CD4-positive, alpha-beta memory T cell (primary cell): ENCODE measurements around the gene SORL1. TPM values are rescaled to one million over a fixed set of nuclear protein-coding genes. Genes with fewer than 3 reads are reported as not detected.

Experiments
- CTCF ChIA-PET: fragments of 350-600 bp; sonication (Branson Sonifier 250); formaldehyde crosslinking; loops from one replicate; lab custom pipeline; 2021; ENCODE audit warnings: inconsistent platforms; ENCODE audit not compliant: partially characterized antibody; lab: Charles Lee
- POLR2A ChIA-PET: fragments of 350-600 bp; sonication (Branson Sonifier 250); formaldehyde crosslinking; loops from one replicate; lab custom pipeline; 2021; ENCODE audit not compliant: partially characterized antibody; lab: Charles Lee
- DNase-seq, 5 donors: peaks; one replicate each; pipeline versions ENCODE4 v3.0.0 to v3.0.0-alpha.2; 2020 to 2022; ENCODE audit warnings: mixed read lengths in 1 of 5
- H3K27ac ChIP-seq: one replicate; pipeline ENCODE4 v1.7.0; 2013; ENCODE audit warnings: low read depth, low read length
- H3K27me3 ChIP-seq: 2 replicates; pipeline ENCODE4 v1.7.0; 2013; ENCODE audit warnings: mild to moderate bottlenecking, low read length, moderate library complexity; ENCODE audit not compliant: insufficient read depth
- H3K36me3 ChIP-seq: 2 replicates; pipeline ENCODE4 v1.7.0; 2013; ENCODE audit warnings: mild to moderate bottlenecking, low read length, moderate library complexity; ENCODE audit not compliant: insufficient read depth
- H3K4me1 ChIP-seq: 2 replicates; pipeline ENCODE4 v1.7.0; 2013; ENCODE audit warnings: mild to moderate bottlenecking, low read length, moderate library complexity; ENCODE audit not compliant: insufficient read depth
- H3K4me3 ChIP-seq, 2 donors: one replicate each; pipeline ENCODE4 v1.7.0; 2013; ENCODE audit warnings: low read length in 2 of 2, mild to moderate bottlenecking in 1 of 2
- H3K9me3 ChIP-seq, 2 donors: one replicate each; pipeline ENCODE4 v1.7.0; 2013; ENCODE audit warnings: low read length in 2 of 2, control low read depth in 1 of 2; ENCODE audit not compliant: control insufficient read depth in 1 of 2
- H3K27ac Mint-ChIP-seq, 7 donors: one replicate each; pipeline ENCODE4 v1.8.0; 2020 to 2021; ENCODE audit warnings: mixed read lengths in 7 of 7, mild to moderate bottlenecking in 6 of 7, inconsistent platforms in 3 of 7, moderate library complexity in 3 of 7
- H3K27me3 Mint-ChIP-seq, 2 donors: one replicate each; pipeline ENCODE4 v1.8.0; 2020 to 2021; ENCODE audit warnings: mixed read lengths in 2 of 2
- H3K36me3 Mint-ChIP-seq, 2 donors: one replicate each; pipeline ENCODE4 v1.8.0; 2020 to 2021; ENCODE audit warnings: mixed read lengths in 2 of 2, inconsistent platforms in 1 of 2, mild to moderate bottlenecking in 1 of 2
- H3K4me1 Mint-ChIP-seq, 4 donors: one replicate each; pipeline ENCODE4 v1.8.0; 2020 to 2021; ENCODE audit warnings: mixed read lengths in 4 of 4, mild to moderate bottlenecking in 1 of 4
- H3K4me3 Mint-ChIP-seq, 8 donors: one replicate each; pipeline ENCODE4 v1.8.0; 2020 to 2021; ENCODE audit warnings: mixed read lengths in 8 of 8, mild to moderate bottlenecking in 7 of 8, moderate library complexity in 6 of 8, inconsistent platforms in 3 of 8
- H3K9me3 Mint-ChIP-seq, 8 donors: one replicate each; pipeline ENCODE4 v1.8.0; 2020 to 2021; ENCODE audit warnings: mixed read lengths in 8 of 8, mild to moderate bottlenecking in 5 of 8, inconsistent platforms in 3 of 8, moderate library complexity in 1 of 8
- intact Hi-C: fragments of 100-400 bp; cut with micrococcal nuclease; formaldehyde crosslinking; loops from one replicate; pipeline ENCODE4 v1.15.1; 2023
- polyA plus RNA-seq, 2 donors: library from polyadenylated mRNA; unstranded; fragments of 300-500 nt; fragmentation: Illumina TruSeq; gene quantifications; one replicate each; pipeline ENCODE4 v1.2.3, GENCODE V29; 2021
- total RNA-seq, 2 experiments: library from RNA; stranded (reverse); gene quantifications; one replicate each; pipeline ENCODE4 v1.2.3, GENCODE V29; 2021

SORL1 gene
- total and polyA plus RNA-seq, 4 experiments from 2014 or later, result 159 to 660 (median 446) TPM

- POLR2A ChIA-PET, result interaction anchor here (1.0 kb wide), 1 partner anchor 68 kb away, joined by 3 read pairs; no protein-coding TSS in a partner anchor
- Histone ChIP-seq H3K9me3 (no peaks in the 10 kb centered on the region), H3K27ac (peak overlapping the region; percentile 7), H3K4me1 (peaks cover 16% of the 10 kb centered on the region), H3K4me3 (no peak overlapping the region), H3K27me3 (no peaks in the 10 kb centered on the region), H3K36me3 (peaks cover 48% of the 10 kb centered on the region)
- no peaks in the 10 kb centered on the region for H3K27me3 Mint-ChIP-seq
- no peak for DNase-seq
- peaks cover 64 to 89% of the 10 kb centered on the region in 2 donors for H3K36me3 Mint-ChIP-seq
- intact Hi-C loops, result loop anchor here (5.0 kb wide), 1 partner anchor 82 kb away; the partner anchor contains the start of genes SORL1 and SORL1-AS1
- CTCF ChIA-PET, result interaction anchor here (1.3 kb wide), 1 partner anchor 207 kb away, joined by 3 read pairs; no protein-coding TSS in a partner anchor
- peak overlapping the region in 4 of 7 donors; percentile 2 to 80 (median 71) for H3K27ac Mint-ChIP-seq
- peaks cover 3 to 13% (median 11%) of the 10 kb centered on the region in 8 donors for H3K9me3 Mint-ChIP-seq
- H3K4me3 Mint-ChIP-seq, result no peak overlapping the region
- H3K4me1 Mint-ChIP-seq, result peaks cover 23 to 51% (median 40%) of the 10 kb centered on the region in 4 donors
These were observed 82.3 kb downstream of the SORL1 start for GRCh38 chr11:121534131-121535093.

GRCh38 chr11:121535129-121535796, 83.1 kb downstream of the SORL1 start:
- H3K4me3 Mint-ChIP-seq, result no peak overlapping the region
- Histone ChIP-seq H3K4me3 (no peak overlapping the region), H3K27me3 (no peaks in the 10 kb centered on the region), H3K36me3 (peaks cover 55% of the 10 kb centered on the region), H3K9me3 (no peaks in the 10 kb centered on the region), H3K4me1 (peaks cover 16% of the 10 kb centered on the region), H3K27ac (no peak overlapping the region)
- POLR2A ChIA-PET, result interaction anchor here (0.7 to 1.3 kb wide), 3 partner anchors 66 to 83 kb away, joined by 3 to 4 read pairs (median 3); partner anchors contain the start of genes SORL1 and SORL1-AS1
- H3K27ac Mint-ChIP-seq, result peak overlapping the region; percentile 31 to 77 (median 58)
- CTCF ChIA-PET, result interaction anchor here (1.3 kb wide), 1 partner anchor 208 kb away, joined by 3 read pairs; no protein-coding TSS in a partner anchor
- H3K4me1 Mint-ChIP-seq, result peaks cover 25 to 55% (median 41%) of the 10 kb centered on the region in 4 donors
- peaks cover 59 to 87% of the 10 kb centered on the region in 2 donors for H3K36me3 Mint-ChIP-seq
- H3K9me3 Mint-ChIP-seq, result peaks cover 2 to 7% (median 6%) of the 10 kb centered on the region in 8 donors
- H3K27me3 Mint-ChIP-seq, result no peaks in the 10 kb centered on the region
- no peak for DNase-seq
- intact Hi-C loops, result loop anchor here (5.0 kb wide), 1 partner anchor 83 kb away; the partner anchor contains the start of genes SORL1 and SORL1-AS1

- Mint-ChIP-seq H3K27me3 (no peaks in the 10 kb centered on the region), H3K9me3 (peaks cover 0 to 2% (median 0%) of the 10 kb centered on the region in 8 donors), H3K27ac (peak overlapping the region in 2 of 7 donors; percentile 20 to 65), H3K36me3 (peaks cover 52 to 88% of the 10 kb centered on the region in 2 donors), H3K4me1 (peaks cover 24 to 56% (median 39%) of the 10 kb centered on the region in 4 donors), H3K4me3 (no peak overlapping the region)
- intact Hi-C loops, result loop anchor here (5.0 kb wide), 1 partner anchor 84 kb away; the partner anchor contains the start of genes SORL1 and SORL1-AS1
- DNase-seq, result no peak
- Histone ChIP-seq H3K27ac (no peak overlapping the region), H3K4me3 (no peak overlapping the region), H3K27me3 (no peaks in the 10 kb centered on the region), H3K9me3 (no peaks in the 10 kb centered on the region), H3K36me3 (peaks cover 62% of the 10 kb centered on the region), H3K4me1 (peaks cover 20% of the 10 kb centered on the region)
- CTCF ChIA-PET, result no interaction called here
- POLR2A ChIA-PET, result interaction anchor here (0.7 to 1.3 kb wide), 2 partner anchors 67 to 84 kb away, joined by 3 to 4 read pairs; partner anchors contain the start of genes SORL1 and SORL1-AS1
These were observed 84.0 kb downstream of the SORL1 start for GRCh38 chr11:121536126-121536525.

GRCh38 chr11:121538054-121538453, 85.9 kb downstream of the SORL1 start:
- no peaks in the 10 kb centered on the region for H3K27me3 ChIP-seq
- Mint-ChIP-seq H3K36me3 (peaks cover 52 to 85% of the 10 kb centered on the region in 2 donors), H3K27ac (peak overlapping the region in 5 of 7 donors; percentile 3 to 58 (median 25)), H3K27me3 (no peaks in the 10 kb centered on the region), H3K4me1 (peaks cover 26 to 62% (median 40%) of the 10 kb centered on the region in 4 donors), H3K9me3 (no peaks in the 10 kb centered on the region), H3K4me3 (peak overlapping the region in 2 of 8 donors; percentile 21 to 33)
- ChIA-PET POLR2A (interaction anchor here (0.5 to 0.8 kb wide), 2 partner anchors 45 to 81 kb away, joined by 3 read pairs; no protein-coding TSS in a partner anchor), CTCF (no interaction called here)
- no peak for DNase-seq
- H3K4me3 ChIP-seq, result no peak overlapping the region
- H3K27ac ChIP-seq, result no peak overlapping the region
- H3K9me3 ChIP-seq, result no peaks in the 10 kb centered on the region
- H3K36me3 ChIP-seq, result peaks cover 60% of the 10 kb centered on the region
- intact Hi-C loops, result loop anchor here (2.0 to 5.0 kb wide), 2 partner anchors 13 to 86 kb away; partner anchors contain the start of genes SORL1 and SORL1-AS1
- peaks cover 20% of the 10 kb centered on the region for H3K4me1 ChIP-seq

- H3K36me3 ChIP-seq, result peaks cover 63% of the 10 kb centered on the region
- H3K9me3 Mint-ChIP-seq, result no peaks in the 10 kb centered on the region
- POLR2A ChIA-PET, result interaction anchor here (0.8 kb wide), 1 partner anchor 82 kb away, joined by 3 read pairs; no protein-coding TSS in a partner anchor
- H3K4me1 Mint-ChIP-seq, result peaks cover 25 to 65% (median 39%) of the 10 kb centered on the region in 4 donors
- H3K27ac Mint-ChIP-seq, result peak overlapping the region in 5 of 7 donors; percentile 4 to 75 (median 68)
- CTCF ChIA-PET, result interaction anchor here (2.6 kb wide), 1 partner anchor 220 kb away, joined by 9 read pairs; no protein-coding TSS in a partner anchor
- no peak overlapping the region for H3K27ac ChIP-seq
- no peaks in the 10 kb centered on the region for H3K9me3 ChIP-seq
- H3K27me3 Mint-ChIP-seq, result no peaks in the 10 kb centered on the region
- H3K4me3 ChIP-seq, result no peak overlapping the region
- H3K36me3 Mint-ChIP-seq, result peaks cover 50 to 85% of the 10 kb centered on the region in 2 donors
- intact Hi-C loops, result loop anchor here (2.0 to 5.0 kb wide), 2 partner anchors 14 to 87 kb away; partner anchors contain the start of genes SORL1 and SORL1-AS1
- peak overlapping the region in 2 of 8 donors; percentile 13 to 33 for H3K4me3 Mint-ChIP-seq
- DNase-seq, result peak in 2 of 5 donors; percentile 5 to 13
- H3K27me3 ChIP-seq, result no peaks in the 10 kb centered on the region
- H3K4me1 ChIP-seq, result peaks cover 28% of the 10 kb centered on the region
These were observed 86.9 kb downstream of the SORL1 start for GRCh38 chr11:121539000-121539399.

- H3K9me3 Mint-ChIP-seq, result peaks cover 0 to 2% (median 0%) of the 10 kb centered on the region in 8 donors
- no peak overlapping the region for H3K4me3 ChIP-seq
- intact Hi-C loops, result no loop called here
- peaks cover 40 to 69% (median 53%) of the 10 kb centered on the region in 4 donors for H3K4me1 Mint-ChIP-seq
- peaks cover 51 to 85% of the 10 kb centered on the region in 2 donors for H3K36me3 Mint-ChIP-seq
- H3K4me3 Mint-ChIP-seq, result no peak overlapping the region
- no peaks in the 10 kb centered on the region for H3K27me3 ChIP-seq
- H3K9me3 ChIP-seq, result no peaks in the 10 kb centered on the region
- no peaks in the 10 kb centered on the region for H3K27me3 Mint-ChIP-seq
- peak overlapping the region in 3 of 7 donors; percentile 36 to 71 (median 45) for H3K27ac Mint-ChIP-seq
- H3K27ac ChIP-seq, result no peak overlapping the region
- ChIA-PET POLR2A (no interaction called here), CTCF (interaction anchor here (1.4 to 2.6 kb wide), 2 partner anchors 113 to 221 kb away, joined by 3 to 9 read pairs; no protein-coding TSS in a partner anchor)
- peaks cover 45% of the 10 kb centered on the region for H3K4me1 ChIP-seq
- H3K36me3 ChIP-seq, result peaks cover 61% of the 10 kb centered on the region
- no peak for DNase-seq
These were observed 88.5 kb downstream of the SORL1 start for GRCh38 chr11:121540627-121541026.
